GM12878 (cell line): Measurements from ENCODE around the gene KIF5C.

Experiments used
- ATF2 ChIP-seq: IDR thresholded peaks from 2 replicates; pipeline ENCODE4 v1.6.1; 2012; ENCODE audit warnings: low read length, inconsistent platforms
- ATF3 ChIP-seq: IDR thresholded peaks from 2 replicates; pipeline ENCODE4 v1.6.1; 2011; ENCODE audit warnings: low read depth, mild to moderate bottlenecking, low read length, moderate library complexity, borderline replicate concordance; ENCODE audit errors: extremely low read depth
- CTCF ChIP-seq, 3 experiments: IDR thresholded peaks in 2 of 3; conservative IDR thresholded peaks in 1 of 3; 2 replicates each; pipeline ENCODE4 v1.5.1; 2011; ENCODE audit warnings: low read depth in 3 of 3, low read length in 3 of 3, mild to moderate bottlenecking in 3 of 3, control low read depth in 2 of 3, moderate library complexity in 2 of 3, inconsistent platforms in 1 of 3, mixed read lengths in 1 of 3; ENCODE audit not compliant: control insufficient read depth in 2 of 3, insufficient read depth in 1 of 3; ENCODE audit errors: extremely low read depth in 1 of 3
- GABPA ChIP-seq: IDR thresholded peaks from 2 replicates; pipeline ENCODE4 v1.6.1; 2014; ENCODE audit warnings: antibody characterized with exemption, low read depth, mild to moderate bottlenecking, inconsistent platforms
- NR2C1 ChIP-seq: fragments of 450-650 bp; IDR thresholded peaks from 2 replicates; pipeline ENCODE4 v1.6.1; 2017; ENCODE audit warnings: antibody characterized with exemption, mild to moderate bottlenecking, moderate library complexity
- PBX3 ChIP-seq: IDR thresholded peaks from 2 replicates; pipeline ENCODE4 v1.6.1; 2011; ENCODE audit warnings: mild to moderate bottlenecking, low read depth, low read length, moderate library complexity; ENCODE audit not compliant: insufficient replicate concordance
- POLR2A ChIP-seq: IDR thresholded peaks from 2 replicates; pipeline ENCODE4 v1.6.1; 2011; ENCODE audit warnings: low read depth, mild to moderate bottlenecking, low read length
- SP1 ChIP-seq: IDR thresholded peaks from one replicate; pipeline ENCODE4 v1.6.1; 2011; ENCODE audit warnings: low read depth, low read length
- TARDBP ChIP-seq: IDR thresholded peaks from 2 replicates; pipeline ENCODE4 v1.6.1; 2016; ENCODE audit warnings: borderline replicate concordance
- USF1 ChIP-seq: IDR thresholded peaks from 2 replicates; pipeline ENCODE4 v1.6.1; 2011; ENCODE audit warnings: borderline replicate concordance, low read depth, mild to moderate bottlenecking, moderate library complexity, mixed read lengths, low read length; ENCODE audit not compliant: insufficient read depth; ENCODE audit errors: extremely low read length
- YY1 ChIP-seq: IDR thresholded peaks from 2 replicates; pipeline ENCODE4 v1.6.1; 2011; ENCODE audit warnings: low read depth, mild to moderate bottlenecking, low read length
- ZBTB33 ChIP-seq: fragments of 450-650 bp; IDR thresholded peaks from 2 replicates; pipeline ENCODE4 v1.6.1; 2017; ENCODE audit warnings: mild to moderate bottlenecking

- TF ChIP-seq ATF3, result peak; percentile 14; the same call in 1 of the 2 replicates
- TF ChIP-seq POLR2A, result no peak
- TF ChIP-seq PBX3, result peak; percentile 83
- no peak for TF ChIP-seq TARDBP
- TF ChIP-seq USF1, result peak; percentile 69
- TF ChIP-seq ZBTB33, result no peak
- TF ChIP-seq NR2C1, result no peak
- TF ChIP-seq CTCF (IDR thresholded peaks at IDR 0.05 in 2 of 3, conservative IDR thresholded peaks at IDR 0.05 in 1 of 3; ENCODE audit: control insufficient read depth in 2 of 3, extremely low read depth in 1 of 3, insufficient read depth in 1 of 3, low read depth in 3 of 3, low read length in 3 of 3), result peak; percentile 52 to 78 (median 77)
- peak; percentile 50; the same call in 1 of the 2 replicates for TF ChIP-seq YY1
- no peak for TF ChIP-seq ATF2
- TF ChIP-seq GABPA, result no peak
- no peak for TF ChIP-seq SP1
Observed at GRCh38 chr2:149040451-149040850, 165.4 kb downstream of the KIF5C start.
